GM12864 (cell line): ENCODE measurements around the gene B4GALT3.

Source experiments
- DNase-seq: peaks from one replicate; pipeline ENCODE4 v3.0.0-alpha.2; 2011; ENCODE audit warnings: low read depth
- H3K4me3 ChIP-seq: 2 replicates; pipeline ENCODE4 v1.5.1; 2011; ENCODE audit warnings: mild to moderate bottlenecking, low read depth, low read length, control low read depth
- TF ChIP-seq, protein P1 (sequence below): IDR thresholded peaks from 2 replicates; pipeline ENCODE4 v1.5.1; 2011; ENCODE audit warnings: low read depth, mild to moderate bottlenecking, moderate library complexity, low read length, control low read depth, inconsistent platforms; ENCODE audit errors: missing control alignments

B4GALT3 gene

DNA sequence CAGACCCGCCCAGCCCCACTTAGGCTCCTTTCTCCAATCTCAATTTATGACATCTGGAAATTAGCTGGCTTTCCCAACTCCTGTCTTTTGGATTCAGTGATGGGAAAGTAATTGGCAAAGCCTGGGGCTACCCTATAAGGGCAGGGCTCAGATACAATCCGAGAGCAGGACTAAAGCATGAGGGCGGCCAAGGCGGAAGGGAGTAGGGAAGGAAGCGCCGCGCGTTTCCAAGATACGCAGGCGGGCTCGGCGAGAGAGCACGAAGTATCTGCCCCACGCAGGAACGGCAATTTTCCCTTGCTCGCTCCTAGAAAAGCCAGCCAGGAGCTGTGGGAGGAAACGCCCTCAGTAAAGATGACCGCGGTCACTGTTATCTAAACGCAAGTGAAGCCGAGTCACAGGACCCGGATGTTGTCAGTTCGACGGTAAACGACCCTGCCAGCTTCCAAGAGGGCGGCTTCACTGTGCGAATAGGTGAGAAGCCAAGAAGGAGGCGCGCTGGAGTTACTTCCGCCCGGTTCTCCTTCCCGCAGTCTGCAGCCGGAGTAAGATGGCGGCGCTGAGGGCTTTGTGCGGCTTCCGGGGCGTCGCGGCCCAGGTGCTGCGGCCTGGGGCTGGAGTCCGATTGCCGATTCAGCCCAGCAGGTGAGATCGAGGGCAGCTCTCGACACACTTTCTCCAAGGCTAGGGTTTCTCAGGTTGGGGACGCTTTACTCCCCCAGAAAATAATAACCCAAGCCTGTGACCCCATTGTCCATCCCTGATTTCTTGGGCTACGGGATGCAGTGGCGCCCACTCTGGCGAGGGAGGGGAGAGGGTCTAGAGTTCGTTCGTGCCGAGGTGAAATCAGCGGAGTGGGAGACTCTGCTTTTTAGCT, 24.8 kb upstream of the B4GALT3 start, which contains the start of gene NDUFS2:
TSS of gene NDUFS2 (plus strand) at position 532 of the 877 bp plus-strand sequence. CDS start at position 551, 19 bp downstream.
- peak; percentile 98 for DNase-seq
- peak within 1 kb of the TSS; percentile 78 for H3K4me3 ChIP-seq
- TF ChIP-seq, protein P1, sequence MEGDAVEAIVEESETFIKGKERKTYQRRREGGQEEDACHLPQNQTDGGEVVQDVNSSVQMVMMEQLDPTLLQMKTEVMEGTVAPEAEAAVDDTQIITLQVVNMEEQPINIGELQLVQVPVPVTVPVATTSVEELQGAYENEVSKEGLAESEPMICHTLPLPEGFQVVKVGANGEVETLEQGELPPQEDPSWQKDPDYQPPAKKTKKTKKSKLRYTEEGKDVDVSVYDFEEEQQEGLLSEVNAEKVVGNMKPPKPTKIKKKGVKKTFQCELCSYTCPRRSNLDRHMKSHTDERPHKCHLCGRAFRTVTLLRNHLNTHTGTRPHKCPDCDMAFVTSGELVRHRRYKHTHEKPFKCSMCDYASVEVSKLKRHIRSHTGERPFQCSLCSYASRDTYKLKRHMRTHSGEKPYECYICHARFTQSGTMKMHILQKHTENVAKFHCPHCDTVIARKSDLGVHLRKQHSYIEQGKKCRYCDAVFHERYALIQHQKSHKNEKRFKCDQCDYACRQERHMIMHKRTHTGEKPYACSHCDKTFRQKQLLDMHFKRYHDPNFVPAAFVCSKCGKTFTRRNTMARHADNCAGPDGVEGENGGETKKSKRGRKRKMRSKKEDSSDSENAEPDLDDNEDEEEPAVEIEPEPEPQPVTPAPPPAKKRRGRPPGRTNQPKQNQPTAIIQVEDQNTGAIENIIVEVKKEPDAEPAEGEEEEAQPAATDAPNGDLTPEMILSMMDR: peak; percentile 30

DNA sequence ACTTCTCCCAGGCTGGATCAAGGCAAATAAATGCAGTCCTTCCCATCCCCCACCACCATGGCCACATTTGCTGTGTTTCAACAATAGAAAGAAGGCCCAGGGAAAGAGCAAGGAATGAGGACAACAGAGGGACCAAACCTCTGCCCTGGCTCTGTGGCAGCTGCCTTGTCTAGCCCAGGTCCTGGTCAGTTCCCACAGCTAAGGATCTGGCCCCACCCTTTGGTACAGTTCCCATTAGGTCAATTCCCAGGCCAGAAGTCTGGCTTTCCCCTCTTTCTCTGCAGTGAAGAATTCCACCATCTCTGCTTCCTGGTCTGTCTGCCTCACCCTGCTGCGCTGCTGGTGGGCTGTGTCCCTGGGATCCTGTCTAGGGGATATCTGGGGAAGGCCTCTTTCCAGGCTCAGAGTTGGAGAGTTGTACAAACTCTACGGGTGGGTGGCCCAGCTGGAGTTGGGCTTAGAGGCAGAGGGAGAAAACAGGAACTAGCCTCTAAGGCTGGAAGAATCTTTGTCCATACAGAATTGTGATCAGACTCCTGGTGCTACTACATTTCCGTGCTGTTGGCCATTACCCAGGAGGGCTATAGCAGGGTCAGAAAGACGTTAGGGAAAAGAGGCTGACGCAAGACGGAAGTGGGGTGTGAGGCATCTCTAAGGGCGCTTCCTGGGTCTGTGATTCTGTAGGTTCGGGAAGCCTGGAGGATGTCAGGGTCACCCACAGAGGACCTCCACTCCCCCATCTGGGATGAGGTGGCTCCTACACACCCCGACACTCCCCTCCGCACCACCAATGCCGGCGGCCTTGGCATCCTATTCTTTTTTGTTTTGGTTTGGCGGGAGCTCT, 23.9 kb upstream of the B4GALT3 start:
- TF ChIP-seq, protein P1: no peak
- no peak for DNase-seq
- peak overlapping the region; percentile 78 for H3K4me3 ChIP-seq

DNA sequence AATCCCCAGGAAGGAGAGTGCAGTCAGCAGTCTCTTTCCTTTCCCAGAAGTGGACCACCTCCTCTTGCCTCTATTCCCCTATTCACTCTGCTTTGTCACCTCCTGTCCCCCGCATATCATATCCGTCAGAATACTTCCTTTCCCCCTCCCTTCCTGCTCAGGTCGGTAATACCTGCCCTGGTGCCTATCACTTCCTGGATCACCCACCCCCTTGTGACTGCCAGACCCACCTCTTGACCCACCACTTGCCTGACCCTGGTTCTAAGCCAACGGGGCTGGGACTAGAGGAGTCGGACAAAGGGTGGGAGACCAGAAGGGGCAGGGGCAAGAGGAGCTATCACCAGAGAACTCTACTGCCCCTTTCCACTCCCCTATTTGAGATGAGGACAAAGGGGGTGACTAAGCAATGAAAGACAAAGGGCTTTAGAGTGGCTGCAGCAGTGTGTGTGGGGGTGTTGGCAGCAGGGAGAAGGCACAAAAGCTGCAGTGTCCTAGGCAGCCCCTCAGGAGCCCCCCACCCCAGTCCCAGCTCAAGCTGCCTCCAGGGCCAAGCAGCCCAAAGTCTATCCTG, 23.2 kb upstream of the B4GALT3 start:
- TF ChIP-seq, protein P1: no peak
- H3K4me3 ChIP-seq: no peak overlapping the region

DNA sequence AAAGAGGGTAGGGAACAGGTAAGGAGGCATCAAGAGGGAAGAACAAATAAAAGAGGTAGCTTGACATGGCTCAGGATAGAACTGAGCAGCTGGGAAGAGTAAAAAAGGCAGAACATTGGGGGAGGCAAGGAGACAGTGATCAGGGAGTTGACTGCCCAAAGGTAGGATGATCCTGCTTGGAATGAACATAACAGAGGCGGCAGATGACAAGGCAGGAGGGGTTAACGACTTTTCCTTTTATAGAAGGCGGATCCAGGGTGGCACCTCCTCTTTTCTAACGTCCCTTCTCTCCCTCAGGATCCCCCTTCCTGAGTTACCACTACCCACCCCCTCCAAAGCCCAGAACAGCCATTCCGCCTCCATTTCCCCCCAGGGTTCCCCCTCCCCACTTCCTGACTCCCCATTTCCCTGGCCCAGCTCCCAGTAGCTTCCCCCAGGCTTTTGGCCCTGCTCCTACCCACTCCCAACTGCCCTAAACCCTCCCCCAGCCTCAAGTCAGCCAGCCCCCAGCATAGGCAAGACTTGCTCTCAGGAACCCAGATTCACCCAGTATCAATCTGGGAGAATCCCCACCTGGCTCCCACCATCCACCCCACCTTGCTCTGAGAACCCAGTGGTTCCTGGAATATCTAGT, 22.3 kb upstream of the B4GALT3 start:
- no peak for DNase-seq
- TF ChIP-seq, protein P1: no peak
- no peak overlapping the region for H3K4me3 ChIP-seq

More for the DNA sequence above, 23.2 kb upstream of the B4GALT3 start:
- DNase-seq: no peak

DNA sequence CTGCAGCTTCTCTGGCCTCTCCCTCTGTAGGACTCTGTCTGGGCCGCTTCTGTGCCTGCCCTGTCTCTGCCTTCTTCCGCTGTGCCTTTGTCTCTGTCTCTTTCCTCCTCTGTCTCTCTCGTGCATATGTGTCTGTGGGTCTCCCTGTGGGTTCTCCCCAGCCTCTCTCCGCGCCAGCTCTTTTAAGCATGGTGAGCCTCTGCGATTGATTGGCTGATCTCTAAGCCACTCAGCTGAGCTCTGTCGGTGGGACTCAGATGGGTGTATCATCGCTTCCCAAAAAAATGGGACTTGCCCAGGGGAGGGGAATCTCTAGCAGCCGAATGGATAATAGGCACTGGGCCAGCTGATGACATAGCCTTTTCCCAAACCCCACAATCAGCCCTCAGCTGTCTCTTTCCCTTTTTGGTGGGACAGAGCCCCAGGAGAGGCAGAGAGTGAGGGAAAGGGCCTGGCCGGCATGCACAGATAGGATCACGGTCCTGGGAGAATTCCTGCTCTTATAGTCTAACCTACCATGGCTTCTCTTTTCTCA, 21.7 kb upstream of the B4GALT3 start, which contains the start of gene ADAMTS4:
TSS of gene ADAMTS4 (minus strand) at position 158 of the 535 bp plus-strand sequence. CDS start 427 bp downstream, outside the sequence.
- TF ChIP-seq, protein P1: no peak
- no peak for DNase-seq
- H3K4me3 ChIP-seq: no peak within 1 kb of the TSS
